PC-9 (cell line): Measurements from ENCODE around the gene RIN1.

Experiments used
- CTCF ChIP-seq: fragments of 200-600 bp; sonication (generic); conservative IDR thresholded peaks from 2 replicates; pipeline ENCODE4 v1.6.1; 2017; ENCODE audit warnings: mixed run types, antibody characterized with exemption, mild to moderate bottlenecking, moderate library complexity
- EZH2 ChIP-seq: fragments of 200-600 bp; sonication (generic); IDR thresholded peaks from 2 replicates; pipeline ENCODE4 v1.8.0; 2017; ENCODE audit warnings: antibody characterized with exemption, low read depth

- no peak for TF ChIP-seq CTCF
- TF ChIP-seq EZH2, result no peak
Measured at GRCh38 chr11:66317723-66318599, 18.3 kb downstream of the RIN1 start.
